CD14-positive monocyte (primary cell): ENCODE results near the gene TTLL11. TPM values are rescaled to one million over a fixed set of nuclear protein-coding genes. Genes with fewer than 3 reads are reported as not detected.

Experiments used
- DNase-seq, 3 donors: peaks; one replicate each; pipeline ENCODE4 v3.0.0-alpha.2; 2011 to 2022
- H2AFZ ChIP-seq: 2 replicates; pipeline ENCODE4 v1.6.0; 2012; ENCODE audit warnings: mild to moderate bottlenecking, low read depth, low read length, inconsistent platforms; ENCODE audit not compliant: insufficient read depth, poor library complexity, severe bottlenecking
- H3K27ac ChIP-seq, 2 donors: 1 replicate in 1 of 2; 2 replicates in 1 of 2; pipeline ENCODE4 v1.5.1; 2012 to 2013; ENCODE audit warnings: low read length in 2 of 2, control low read depth in 1 of 2, inconsistent platforms in 1 of 2, low read depth in 1 of 2, mild to moderate bottlenecking in 1 of 2
- H3K27me3 ChIP-seq, 2 donors: one replicate each; pipeline versions ENCODE4 v1.6.0 to v1.6.1; 2011 to 2013; ENCODE audit warnings: low read length in 2 of 2; ENCODE audit not compliant: control insufficient read depth in 2 of 2, insufficient read depth in 2 of 2
- H3K36me3 ChIP-seq, 2 donors: replicated peaks in 1 of 2; 1 replicate in 1 of 2; 2 replicates in 1 of 2; pipeline versions ENCODE4 v1.5.1 to v1.6.1; 2012 to 2013; ENCODE audit warnings: low read length in 2 of 2, control low read depth in 1 of 2, inconsistent platforms in 1 of 2, mild to moderate bottlenecking in 1 of 2; ENCODE audit not compliant: insufficient read depth in 2 of 2, control insufficient read depth in 1 of 2
- H3K4me1 ChIP-seq, 2 donors: 1 replicate in 1 of 2; 2 replicates in 1 of 2; pipeline versions ENCODE4 v1.5.1 to v1.6.1; 2012 to 2013; ENCODE audit warnings: low read length in 2 of 2, control low read depth in 1 of 2, inconsistent platforms in 1 of 2, mild to moderate bottlenecking in 1 of 2, moderate library complexity in 1 of 2; ENCODE audit not compliant: insufficient read depth in 2 of 2, control insufficient read depth in 1 of 2
- H3K4me2 ChIP-seq: replicated peaks from 2 replicates; pipeline ENCODE3; 2012; ENCODE audit warnings: low read length, moderate library complexity, mild to moderate bottlenecking; ENCODE audit not compliant: poor library complexity, severe bottlenecking; ENCODE audit errors: extremely low read depth
- H3K4me3 ChIP-seq, 3 experiments: fragments of 200-600 bp in 1 of 3; sonication (generic) in 1 of 3; replicated peaks in 1 of 3; 1 replicate in 2 of 3; 2 replicates in 1 of 3; pipeline ENCODE4 v1.5.1; 2011 to 2013; ENCODE audit warnings: low read length in 3 of 3, mild to moderate bottlenecking in 3 of 3, control low read depth in 2 of 3, low read depth in 2 of 3, inconsistent platforms in 1 of 3, moderate library complexity in 1 of 3
- H3K79me2 ChIP-seq: 2 replicates; pipeline ENCODE4 v1.6.0; 2012; ENCODE audit warnings: mild to moderate bottlenecking, control low read depth, inconsistent platforms, low read length, moderate library complexity; ENCODE audit not compliant: insufficient read depth
- H3K9ac ChIP-seq: 2 replicates; pipeline ENCODE4 v1.6.0; 2017; ENCODE audit warnings: low read length, mild to moderate bottlenecking; ENCODE audit not compliant: insufficient read depth, poor library complexity, severe bottlenecking
- H3K9me3 ChIP-seq, 2 donors: replicated peaks in 1 of 2; 1 replicate in 1 of 2; 2 replicates in 1 of 2; pipeline versions ENCODE4 v1.5.1 to v1.6.1; 2012 to 2013; ENCODE audit warnings: low read length in 2 of 2, control low read depth in 1 of 2; ENCODE audit not compliant: control insufficient read depth in 1 of 2, insufficient read depth in 1 of 2
- H4K20me1 ChIP-seq: 2 replicates; pipeline ENCODE4 v1.6.0; 2012; ENCODE audit warnings: mild to moderate bottlenecking, low read length, control low read depth, moderate library complexity; ENCODE audit not compliant: insufficient read depth
- H3K27ac Mint-ChIP-seq, 7 donors: one replicate each; pipeline ENCODE4 v1.8.0; 2020; ENCODE audit warnings: mild to moderate bottlenecking in 7 of 7, mixed read lengths in 7 of 7, moderate library complexity in 6 of 7, inconsistent platforms in 2 of 7
- H3K27me3 Mint-ChIP-seq, 3 donors: one replicate each; pipeline ENCODE4 v1.8.0; 2021 to 2022; ENCODE audit warnings: low read depth in 3 of 3, mild to moderate bottlenecking in 3 of 3, mixed read lengths in 3 of 3, moderate library complexity in 3 of 3, inconsistent platforms in 1 of 3
- H3K36me3 Mint-ChIP-seq, 2 donors: one replicate each; pipeline ENCODE4 v1.8.0; 2020; ENCODE audit warnings: mixed read lengths in 2 of 2, inconsistent platforms in 1 of 2, mild to moderate bottlenecking in 1 of 2
- H3K4me1 Mint-ChIP-seq: one replicate; pipeline ENCODE4 v1.8.0; 2020; ENCODE audit warnings: mild to moderate bottlenecking, mixed read lengths
- H3K4me3 Mint-ChIP-seq, 2 donors: one replicate each; pipeline ENCODE4 v1.8.0; 2020; ENCODE audit warnings: mild to moderate bottlenecking in 2 of 2, mixed read lengths in 2 of 2, moderate library complexity in 1 of 2
- H3K9me3 Mint-ChIP-seq, 7 donors: one replicate each; pipeline ENCODE4 v1.8.0; 2020 to 2022; ENCODE audit warnings: mixed read lengths in 7 of 7, mild to moderate bottlenecking in 6 of 7, moderate library complexity in 6 of 7, inconsistent platforms in 2 of 7
- CTCF ChIP-seq: fragments of 200-600 bp; IDR thresholded peaks from one replicate; pipeline ENCODE4 v1.8.0; 2022; ENCODE audit warnings: antibody characterized with exemption, mild to moderate bottlenecking
- WGBS: methylation state at CpG from one replicate; pipeline ENCODE4 v1.1.5; 2013; ENCODE audit warnings: missing lambda C conversion rate; ENCODE audit not compliant: insufficient coverage; 5-methylcytosine and 5-hydroxymethylcytosine counted together
- intact Hi-C, 2 donors: fragments of 100-400 bp; cut with micrococcal nuclease; formaldehyde crosslinking; loops; one replicate each; pipeline versions ENCODE4 v1.15.0 to v1.15.1; 2023
- polyA plus RNA-seq, 3 donors: library from polyadenylated mRNA; depleted of rRNA in 1 of 3; unstranded in 2 of 3; stranded (reverse) in 1 of 3; fragments of 300-500 nt in 2 of 3; fragments of >200 nt in 1 of 3; fragmentation: Illumina TruSeq in 2 of 3; gene quantifications; 1 replicate in 2 of 3; 2 replicates in 1 of 3; pipeline ENCODE4 v1.2.3, GENCODE V29; 2012 to 2021

Gene TTLL11
- polyA plus RNA-seq, 3 donors = 2.9 to 3.5 (median 3.1) TPM

DNA sequence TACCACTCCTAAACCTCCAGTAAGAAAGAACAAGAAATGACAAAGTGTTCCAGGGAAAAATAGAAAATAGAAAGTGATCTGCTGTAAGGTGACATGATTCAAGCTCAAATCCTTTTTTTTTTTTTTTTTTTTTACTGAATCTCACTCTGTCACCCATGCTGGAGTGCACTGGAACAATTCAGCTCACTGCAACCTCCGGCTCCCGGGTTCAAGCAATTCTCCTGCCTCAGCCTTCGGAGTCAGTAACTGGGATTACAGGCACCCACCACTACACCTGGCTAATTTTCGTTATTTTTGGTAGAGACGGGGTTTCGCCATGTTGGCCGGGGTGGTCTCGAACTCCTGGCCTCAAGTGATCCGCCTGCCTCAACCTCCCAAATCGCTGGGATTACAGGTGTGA, 35.9 kb downstream of the TTLL11 start:
- peaks cover 12% of the 10 kb centered on the region for H3K4me1 Mint-ChIP-seq
- TF ChIP-seq CTCF = no peak
- WGBS = 94% methylated on average over 4 of the region's 10 CpGs
- no peak overlapping the region for H3K27ac Mint-ChIP-seq
- no peaks in the 10 kb centered on the region for H3K27me3 ChIP-seq
- H3K4me3 Mint-ChIP-seq = no peak overlapping the region
- peaks cover 0 to 5% of the 10 kb centered on the region in 2 donors for H3K36me3 Mint-ChIP-seq
- peaks cover 0 to 3% (median 1%) of the 10 kb centered on the region in 3 donors for H3K27me3 Mint-ChIP-seq
- peaks cover 12% of the 10 kb centered on the region for H4K20me1 ChIP-seq
- H3K9ac ChIP-seq = no peak overlapping the region
- H3K4me1 ChIP-seq = peaks cover 5 to 8% of the 10 kb centered on the region in 2 donors
- H3K4me3 ChIP-seq = no peak overlapping the region
- intact Hi-C loops = no loop called here
- no peak for DNase-seq
- H3K27ac ChIP-seq = no peak overlapping the region
- H3K9me3 Mint-ChIP-seq = no peaks in the 10 kb centered on the region
- no peak overlapping the region for H2AFZ ChIP-seq
- no peaks in the 10 kb centered on the region for H3K79me2 ChIP-seq
- H3K9me3 ChIP-seq = no peaks in the 10 kb centered on the region
- no peaks in the 10 kb centered on the region for H3K36me3 ChIP-seq
- H3K4me2 ChIP-seq = no peak overlapping the region

- Histone ChIP-seq H3K79me2 (no peaks in the 10 kb centered on the region), H3K4me2 (no peak overlapping the region), H3K36me3 (no peaks in the 10 kb centered on the region), H3K27ac (no peak overlapping the region), H3K4me1 (peaks cover 5 to 8% of the 10 kb centered on the region in 2 donors), H3K27me3 (no peaks in the 10 kb centered on the region), H3K4me3 (no peak overlapping the region), H3K9ac (no peak overlapping the region), H4K20me1 (peaks cover 12% of the 10 kb centered on the region), H3K9me3 (no peaks in the 10 kb centered on the region), H2AFZ (no peak overlapping the region)
- peaks cover 0 to 5% of the 10 kb centered on the region in 2 donors for H3K36me3 Mint-ChIP-seq
- no peak overlapping the region for H3K27ac Mint-ChIP-seq
- peaks cover 0 to 3% (median 1%) of the 10 kb centered on the region in 3 donors for H3K27me3 Mint-ChIP-seq
- WGBS = 100% methylated on average over 1 of the region's 3 CpGs
- no peak overlapping the region for H3K4me3 Mint-ChIP-seq
- peaks cover 12% of the 10 kb centered on the region for H3K4me1 Mint-ChIP-seq
- DNase-seq = no peak
- H3K9me3 Mint-ChIP-seq = no peaks in the 10 kb centered on the region
- TF ChIP-seq CTCF = no peak
- intact Hi-C loops = no loop called here
Measured at GRCh38 chr9:122056484-122056883, 36.6 kb downstream of the TTLL11 start.
